Ishikawa (cell line): ENCODE results near the gene PLK3.

Experiments
- CEBPB ChIP-seq: IDR thresholded peaks from 2 replicates; pipeline ENCODE4 v1.6.1; 2012
- CREB1 ChIP-seq: IDR thresholded peaks from 2 replicates; pipeline ENCODE4 v1.6.1; 2012; ENCODE audit warnings: low read depth
- EGR1 ChIP-seq: IDR thresholded peaks from 2 replicates; pipeline ENCODE4 v1.6.1; 2012
- EP300 ChIP-seq: IDR thresholded peaks from 2 replicates; pipeline ENCODE4 v1.6.1; 2012; ENCODE audit warnings: borderline replicate concordance
- FOXM1 ChIP-seq: IDR thresholded peaks from 2 replicates; pipeline ENCODE4 v1.6.1; 2012; ENCODE audit warnings: low read depth, borderline replicate concordance
- MAX ChIP-seq: IDR thresholded peaks from 2 replicates; pipeline ENCODE4 v1.6.1; 2012
- NFIC ChIP-seq: IDR thresholded peaks from 2 replicates; pipeline ENCODE4 v1.6.1; 2012
- RAD21 ChIP-seq: IDR thresholded peaks from 2 replicates; pipeline ENCODE4 v1.6.1; 2012; ENCODE audit warnings: low read depth
- REST ChIP-seq: IDR thresholded peaks from 2 replicates; pipeline ENCODE4 v1.6.1; 2012; ENCODE audit warnings: low read depth, mild to moderate bottlenecking
- TAF1 ChIP-seq: IDR thresholded peaks from 2 replicates; pipeline ENCODE4 v1.6.1; 2012; ENCODE audit warnings: low read depth, mild to moderate bottlenecking
- TCF12 ChIP-seq: IDR thresholded peaks from 2 replicates; pipeline ENCODE4 v1.6.1; 2012; ENCODE audit warnings: low read depth
- TEAD4 ChIP-seq: IDR thresholded peaks from 2 replicates; pipeline ENCODE4 v1.6.1; 2012
- USF1 ChIP-seq: IDR thresholded peaks from 2 replicates; pipeline ENCODE4 v1.6.1; 2012
- YY1 ChIP-seq: IDR thresholded peaks from 2 replicates; pipeline ENCODE4 v1.6.1; 2012; ENCODE audit warnings: low read depth
- ZBTB7A ChIP-seq: IDR thresholded peaks from 2 replicates; pipeline ENCODE4 v1.6.1; 2012; ENCODE audit warnings: low read depth

The PLK3 gene

DNA sequence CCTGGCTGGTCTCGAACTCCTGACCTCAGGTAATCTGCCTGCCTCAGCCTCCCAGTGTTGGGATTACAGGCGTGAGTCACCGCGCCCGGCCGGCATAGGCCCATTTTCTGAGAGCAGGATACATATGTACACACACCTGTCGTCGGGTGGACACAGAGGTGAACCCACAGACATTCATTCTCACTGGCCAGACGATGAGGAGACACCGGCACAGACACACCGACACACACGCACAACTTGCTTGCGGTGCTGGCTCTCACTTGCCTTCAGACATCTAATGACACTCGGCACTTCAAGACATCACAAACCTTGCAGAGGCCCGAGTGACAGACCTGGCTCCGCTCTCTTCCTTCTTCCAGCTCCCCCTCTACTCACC is 42.3 kb downstream of the PLK3 start:
- TF ChIP-seq EGR1 (no peak), TCF12 (no peak), ZBTB7A (no peak), MAX (no peak), NFIC (no peak), REST (no peak), YY1 (no peak), CREB1 (no peak), TAF1 (no peak), EP300 (no peak), FOXM1 (no peak), USF1 (no peak), RAD21 (no peak), CEBPB (no peak), TEAD4 (no peak)

DNA sequence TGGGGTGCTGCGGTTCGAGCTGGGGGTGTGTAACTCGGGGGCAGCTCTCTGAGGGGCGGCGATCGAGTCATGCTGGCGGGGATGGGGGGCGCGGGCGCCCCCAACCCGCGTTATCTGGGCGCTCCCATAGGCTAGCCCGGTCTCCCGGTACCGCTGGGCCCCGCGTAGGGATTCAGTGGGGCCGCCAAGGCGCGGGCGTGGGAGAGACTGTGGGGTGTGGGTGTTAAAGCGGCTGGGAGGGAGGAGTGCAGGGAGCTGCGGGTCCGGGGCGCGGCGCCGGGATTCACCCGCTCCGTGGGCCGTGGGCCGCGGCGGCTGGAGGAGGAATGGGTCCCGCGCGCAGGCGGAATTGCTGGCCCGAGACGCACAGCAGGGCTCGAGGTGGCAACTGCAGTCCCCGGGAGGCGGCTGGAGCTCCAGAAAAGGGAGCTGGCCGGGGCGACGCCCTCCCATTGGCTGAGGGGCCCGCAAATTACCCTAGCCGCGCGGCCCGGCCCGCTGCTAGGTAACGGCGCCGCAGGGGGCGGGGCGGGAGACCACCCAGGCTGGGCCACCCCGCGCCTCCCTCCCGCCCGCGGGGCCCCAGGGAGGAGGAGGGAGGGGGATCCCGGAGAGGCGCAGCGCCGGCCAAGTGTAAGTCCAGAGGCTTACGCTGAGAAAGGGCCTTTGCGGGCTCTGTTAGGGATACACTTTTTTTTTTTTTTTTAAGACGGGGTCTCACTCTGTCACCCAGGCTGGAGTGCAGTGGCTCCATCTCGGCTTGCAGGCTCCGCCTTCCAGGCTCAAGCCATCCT is 42.9 kb downstream of the PLK3 start, which contains the start of gene PTCH2:
PTCH2 (minus strand) TSS at position 392 of the 794 bp plus-strand sequence; CDS start at position 71, 321 bp downstream.
- TF ChIP-seq ZBTB7A (peak; percentile 90), EGR1 (no peak), TCF12 (peak; percentile 57), REST (no peak), TAF1 (peak; percentile 35; the same call in 1 of the 2 replicates), CREB1 (no peak)

GRCh38 chr1:44846985-44847384 is 46.8 kb downstream of the PLK3 start:
- TF ChIP-seq CEBPB (no peak), TAF1 (no peak), EGR1 (no peak), TCF12 (no peak), FOXM1 (no peak)

DNA sequence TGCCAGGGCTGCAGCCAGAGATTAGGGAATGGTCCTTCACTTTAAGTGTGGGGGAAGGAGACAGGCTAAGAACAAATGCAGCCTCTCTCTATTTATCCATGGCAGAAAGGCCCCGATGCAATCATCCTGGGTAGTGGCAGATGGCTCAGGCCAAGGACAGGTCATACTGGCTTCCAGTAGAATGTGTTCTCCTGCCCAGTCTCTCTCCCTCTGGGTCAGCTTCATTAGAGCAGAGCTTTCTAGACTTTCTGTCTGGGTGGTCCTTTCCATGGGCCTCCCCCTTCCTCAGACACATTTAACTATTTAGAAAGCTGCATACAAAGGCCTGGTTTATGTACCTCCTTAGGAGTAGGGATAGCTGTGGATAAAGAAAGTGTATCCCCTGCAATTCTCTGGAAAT is 47.7 kb downstream of the PLK3 start:
- TF ChIP-seq CEBPB (no peak), MAX (no peak), ZBTB7A (no peak), CREB1 (no peak), REST (no peak), RAD21 (no peak), EGR1 (no peak), YY1 (no peak), TEAD4 (no peak), TCF12 (no peak), NFIC (no peak), TAF1 (no peak)

GRCh38 chr1:44848456-44849181 is 48.4 kb downstream of the PLK3 start:
- no peak for TF ChIP-seq EGR1
- no peak for TF ChIP-seq CREB1
- no peak for TF ChIP-seq TCF12
- TF ChIP-seq USF1: no peak
- no peak for TF ChIP-seq REST
- TF ChIP-seq ZBTB7A: no peak
- no peak for TF ChIP-seq RAD21
